Bronchial epithelial cell (primary cell): ENCODE data around the gene TEX2. TPM values are rescaled to one million over a fixed set of nuclear protein-coding genes. Genes with fewer than 3 reads are reported as not detected.
A peak's percentile ranks its signal among the peaks of the same experiment; 100 is the strongest.

ENCODE experiments used
- DNase-seq: peaks from one replicate; pipeline ENCODE4 v3.0.0-alpha.2; 2010; ENCODE audit warnings: low read depth
- FAIRE-seq: peaks from 2 replicates; lab custom pipeline; 2011; peaks lifted over from hg19 to GRCh38; lab: Jason Lieb, UNC
- H3K27me3 ChIP-seq: 2 replicates; pipeline ENCODE4 v1.5.1; 2011; ENCODE audit warnings: low read length; ENCODE audit not compliant: control insufficient read depth, insufficient read depth
- H3K36me3 ChIP-seq: 2 replicates; pipeline ENCODE4 v1.5.1; 2011; ENCODE audit warnings: low read length; ENCODE audit not compliant: control insufficient read depth, insufficient read depth
- H3K4me3 ChIP-seq: 2 replicates; pipeline ENCODE4 v1.5.1; 2011; ENCODE audit warnings: mild to moderate bottlenecking, low read depth, low read length, control low read depth
- CTCF ChIP-seq: IDR thresholded peaks from 2 replicates; pipeline ENCODE4 v1.5.1; 2011; ENCODE audit warnings: mild to moderate bottlenecking, moderate library complexity, low read length, control low read depth, inconsistent platforms; ENCODE audit not compliant: insufficient read depth, severe bottlenecking
- total RNA-seq: library from RNA; depleted of rRNA; stranded (reverse); fragments of >200 nt; gene quantifications from 2 replicates; pipeline ENCODE4 v1.2.1, GENCODE V29; 2014

Gene TEX2
- total RNA-seq, 1 donor from 2014 or later, result 14.7 TPM

- no peak for FAIRE-seq
- no peak for TF ChIP-seq CTCF
- Histone ChIP-seq H3K4me3 (no peak overlapping the region), H3K27me3 (no peaks in the 10 kb centered on the region), H3K36me3 (no peaks in the 10 kb centered on the region)
- no peak for DNase-seq
Measured at GRCh38 chr17:64131606-64132270, 131.3 kb downstream of the TEX2 start.

- FAIRE-seq (no peak), DNase-seq (peak; percentile 74)
- H3K4me3 ChIP-seq, result peak overlapping the region; percentile 64
- H3K36me3 ChIP-seq, result no peaks in the 10 kb centered on the region
- no peak for TF ChIP-seq CTCF
- H3K27me3 ChIP-seq, result no peaks in the 10 kb centered on the region
Measured at GRCh38 chr17:64130559-64131001, 132.5 kb downstream of the TEX2 start.

- H3K4me3 ChIP-seq, result peak within 1 kb of the TSS; percentile 64
- no peak for TF ChIP-seq CTCF
- DNase-seq, result peak; percentile 75
- no peaks in the 10 kb centered on the region for H3K36me3 ChIP-seq
- no peaks in the 10 kb centered on the region for H3K27me3 ChIP-seq
- FAIRE-seq, result no peak
Measured at GRCh38 chr17:64129765-64130558, 133.1 kb downstream of the TEX2 start, which contains the start of gene ERN1. TSS of gene ERN1 (minus strand) at chr17:64130144. CDS start at chr17:64130029, 115 bp downstream.

GRCh38 chr17:64129515-64129764, 133.6 kb downstream of the TEX2 start:
- FAIRE-seq, result no peak

GRCh38 chr17:64128787-64129514, 134.1 kb downstream of the TEX2 start:
- Histone ChIP-seq H3K27me3 (no peaks in the 10 kb centered on the region), H3K36me3 (no peaks in the 10 kb centered on the region), H3K4me3 (peak overlapping the region; percentile 64)
- no peak for TF ChIP-seq CTCF
- FAIRE-seq, result no peak
- DNase-seq, result peak; percentile 42

More at GRCh38 chr17:64129515-64129764, 133.6 kb downstream of the TEX2 start:
- Histone ChIP-seq H3K27me3 (no peaks in the 10 kb centered on the region), H3K36me3 (no peaks in the 10 kb centered on the region), H3K4me3 (peak overlapping the region; percentile 64)
- TF ChIP-seq CTCF, result no peak
- no peak for DNase-seq
